Measurements from ENCODE around the gene SLC29A2.

Gene SLC29A2

DNA sequence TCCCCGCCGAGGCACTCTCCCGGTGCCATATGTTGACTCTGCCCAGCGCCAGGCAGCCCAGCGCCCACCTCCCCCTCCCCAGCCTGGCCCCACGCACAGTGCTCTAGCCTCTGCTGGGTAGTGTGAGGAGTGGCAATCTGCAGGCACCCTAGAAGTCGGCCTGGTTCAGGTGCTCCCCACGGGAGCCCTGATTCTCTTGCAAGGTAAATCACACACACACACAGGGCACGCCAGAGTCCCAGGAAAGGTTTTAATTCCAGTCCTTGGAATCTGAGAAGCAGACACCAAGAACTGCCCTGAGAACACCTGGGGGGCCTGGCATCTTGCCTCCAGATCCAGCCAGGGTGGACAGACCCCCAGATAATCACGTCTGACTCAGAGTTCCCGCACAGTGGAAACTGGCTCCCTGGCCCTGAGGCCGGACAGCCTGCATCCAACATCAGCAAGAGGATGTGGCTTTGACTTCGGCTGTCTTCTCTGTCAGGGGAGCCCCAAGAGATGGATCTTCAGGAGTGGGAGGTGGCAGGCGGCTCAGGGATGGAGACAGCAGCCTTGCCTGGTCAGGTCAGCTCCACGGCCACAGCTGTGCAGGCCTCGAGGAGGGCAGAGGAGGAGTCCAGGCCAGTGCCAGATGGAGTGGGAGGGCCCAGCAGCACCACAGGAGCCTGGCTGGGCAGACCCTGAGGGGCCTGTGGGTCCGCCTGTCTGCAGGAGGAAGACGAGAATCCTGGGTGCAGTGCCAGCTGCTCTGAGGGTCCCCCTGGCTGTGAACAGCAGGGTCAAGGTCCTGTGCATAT lies 34.3 kb downstream of the SLC29A2 start:
- in situ Hi-C loops (cut with HindIII; ENCODE audit: low sequenced_read_pairs), result no loop called here
- peak; percentile 82 for DNase-seq (ENCODE audit: low read depth, low spot score)
- H3K4me3 ChIP-seq (ENCODE audit: low read depth, low read length), result no peak overlapping the region
- TF ChIP-seq, protein P1, sequence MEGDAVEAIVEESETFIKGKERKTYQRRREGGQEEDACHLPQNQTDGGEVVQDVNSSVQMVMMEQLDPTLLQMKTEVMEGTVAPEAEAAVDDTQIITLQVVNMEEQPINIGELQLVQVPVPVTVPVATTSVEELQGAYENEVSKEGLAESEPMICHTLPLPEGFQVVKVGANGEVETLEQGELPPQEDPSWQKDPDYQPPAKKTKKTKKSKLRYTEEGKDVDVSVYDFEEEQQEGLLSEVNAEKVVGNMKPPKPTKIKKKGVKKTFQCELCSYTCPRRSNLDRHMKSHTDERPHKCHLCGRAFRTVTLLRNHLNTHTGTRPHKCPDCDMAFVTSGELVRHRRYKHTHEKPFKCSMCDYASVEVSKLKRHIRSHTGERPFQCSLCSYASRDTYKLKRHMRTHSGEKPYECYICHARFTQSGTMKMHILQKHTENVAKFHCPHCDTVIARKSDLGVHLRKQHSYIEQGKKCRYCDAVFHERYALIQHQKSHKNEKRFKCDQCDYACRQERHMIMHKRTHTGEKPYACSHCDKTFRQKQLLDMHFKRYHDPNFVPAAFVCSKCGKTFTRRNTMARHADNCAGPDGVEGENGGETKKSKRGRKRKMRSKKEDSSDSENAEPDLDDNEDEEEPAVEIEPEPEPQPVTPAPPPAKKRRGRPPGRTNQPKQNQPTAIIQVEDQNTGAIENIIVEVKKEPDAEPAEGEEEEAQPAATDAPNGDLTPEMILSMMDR (IDR thresholded peaks at IDR 0.05; ENCODE audit: low read depth, low read length), result no peak

DNA sequence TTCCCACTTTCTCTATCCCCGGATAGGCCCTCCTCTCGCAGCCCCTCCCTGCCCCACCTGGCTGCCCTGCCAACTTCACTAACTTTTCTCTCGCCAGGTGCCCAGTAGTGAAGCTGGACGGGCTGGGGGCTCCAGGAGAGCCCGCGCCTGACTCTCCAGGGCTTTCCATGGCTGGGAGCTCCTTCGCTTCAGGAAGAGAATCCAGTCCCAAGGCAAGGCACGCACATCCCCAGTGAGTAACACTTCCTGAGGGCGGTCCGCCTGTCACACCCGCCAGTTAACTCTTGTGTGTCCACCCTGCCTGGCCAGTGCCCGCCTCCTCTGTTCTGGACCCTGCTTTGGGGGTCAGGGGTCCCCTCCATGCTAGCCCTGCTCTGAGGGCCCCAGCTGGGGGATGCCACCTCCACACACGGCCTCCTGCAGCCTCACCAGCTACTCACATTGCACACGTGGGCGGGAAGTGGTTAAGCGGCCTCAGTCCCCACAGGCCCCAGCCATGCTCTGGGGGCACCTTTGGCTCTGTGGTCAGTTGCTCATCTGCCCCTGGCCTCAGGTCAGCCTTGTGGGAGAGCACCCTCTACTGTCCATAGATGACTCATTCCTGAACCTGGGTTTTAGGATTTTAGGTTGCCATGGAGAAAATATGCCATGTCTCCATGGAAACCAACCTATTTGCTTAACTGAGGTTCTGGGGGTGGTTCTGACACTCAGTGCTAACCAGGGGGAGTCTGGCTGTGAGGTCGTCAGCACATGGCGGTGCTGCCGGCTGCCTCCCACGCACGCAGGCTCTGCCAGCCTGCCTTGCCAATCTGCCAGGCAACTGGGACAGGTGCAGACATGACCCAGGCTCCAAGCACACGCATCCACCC lies 35.1 kb downstream of the SLC29A2 start, which contains the start of gene RIN1:
Gene RIN1 (minus strand): TSS at position 201 of the 869 bp plus-strand sequence. CDS start 32 bp downstream, at position 169.
- in situ Hi-C loops (cut with HindIII; ENCODE audit: low sequenced_read_pairs), result no loop called here
- TF ChIP-seq, protein P1 (IDR thresholded peaks at IDR 0.05; ENCODE audit: low read depth, low read length), result peak; percentile 21
- peak; percentile 99 for DNase-seq (ENCODE audit: low read depth, low spot score)
- H3K4me3 ChIP-seq (ENCODE audit: low read depth, low read length), result peak within 1 kb of the TSS; percentile 81

DNA sequence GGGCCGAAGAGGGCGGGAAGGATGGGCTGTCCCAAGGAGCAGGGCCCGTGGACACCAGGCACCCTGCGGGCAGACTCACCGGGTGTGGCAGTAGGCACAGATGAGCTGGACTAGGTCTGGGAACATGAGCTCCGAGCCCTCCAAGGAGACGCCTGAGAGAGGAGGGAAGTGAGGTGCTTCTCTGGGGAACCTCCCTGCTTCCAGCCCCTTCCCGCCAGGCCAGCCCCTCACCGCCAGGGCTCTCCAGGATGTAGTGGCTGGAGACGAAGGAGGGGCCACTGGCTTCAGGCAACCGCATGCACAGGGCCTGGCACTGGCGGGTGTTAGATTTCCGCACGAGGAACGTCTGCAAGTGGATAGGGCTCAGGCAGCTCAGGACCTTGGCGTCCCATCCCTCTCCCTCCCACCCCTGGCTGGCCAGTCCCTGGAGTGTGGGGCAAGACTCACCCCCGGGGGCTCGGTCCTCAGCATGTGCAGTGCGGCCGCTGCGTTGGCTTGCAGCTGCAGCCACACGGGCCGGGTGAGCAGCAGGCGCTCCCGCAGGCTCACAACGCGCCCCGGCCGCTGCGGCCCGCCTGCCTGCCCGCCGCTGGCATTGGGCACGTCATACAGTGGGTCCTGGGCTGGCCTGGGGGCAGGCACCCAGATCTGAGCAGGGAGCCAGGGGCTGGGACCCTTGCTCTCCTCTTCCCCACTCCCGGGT lies 35.9 kb downstream of the SLC29A2 start:
- in situ Hi-C loops (cut with HindIII; ENCODE audit: low sequenced_read_pairs), result no loop called here
- H3K4me3 ChIP-seq (ENCODE audit: low read depth, low read length), result peak overlapping the region; percentile 81
- TF ChIP-seq, protein P1 (IDR thresholded peaks at IDR 0.05; ENCODE audit: low read depth, low read length), result no peak

DNA sequence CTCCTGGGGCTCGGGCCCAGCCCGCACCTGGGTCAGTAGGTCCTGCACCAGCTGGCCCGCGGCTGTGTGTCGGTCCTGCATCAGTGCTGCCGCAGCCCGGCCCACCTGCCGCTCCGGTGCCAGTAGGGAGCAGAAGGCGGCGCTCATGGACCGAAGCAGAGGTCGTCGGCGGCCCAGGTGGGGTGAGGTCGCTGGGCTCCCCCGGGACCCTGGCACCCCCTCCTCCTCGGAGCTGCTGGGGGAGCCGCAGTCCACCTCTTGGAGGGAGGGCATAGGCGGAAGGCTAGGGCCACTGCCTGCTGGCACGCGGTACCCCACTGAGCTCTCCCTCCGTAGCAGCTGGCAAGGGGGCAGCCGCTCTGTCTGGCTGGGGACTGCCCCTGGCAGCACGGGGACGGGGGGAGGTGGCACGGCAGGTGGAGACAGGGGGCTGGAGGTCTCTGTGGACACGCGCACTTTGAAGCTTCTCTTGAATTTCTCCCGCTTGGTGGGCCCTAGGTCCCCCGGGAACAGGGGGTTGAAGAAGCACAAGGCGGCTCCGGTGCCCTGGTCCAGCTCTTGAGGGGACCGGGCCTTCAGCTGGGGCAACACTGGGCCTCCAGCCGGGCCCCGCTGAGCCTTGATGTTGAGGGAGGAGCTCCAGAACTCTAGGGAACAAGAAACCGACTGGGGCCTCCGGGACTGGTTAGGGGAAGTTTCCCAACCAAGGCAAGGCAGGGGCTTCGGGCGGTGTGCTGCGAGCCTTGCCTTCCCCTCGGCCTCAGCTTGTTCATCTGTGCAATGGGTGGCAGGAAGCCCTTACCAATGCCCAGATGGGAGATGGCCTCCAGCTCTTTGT lies 36.7 kb downstream of the SLC29A2 start:
- in situ Hi-C loops (cut with HindIII; ENCODE audit: low sequenced_read_pairs), result no loop called here
- peak overlapping the region; percentile 81 for H3K4me3 ChIP-seq (ENCODE audit: low read depth, low read length)
- TF ChIP-seq, protein P1 (IDR thresholded peaks at IDR 0.05; ENCODE audit: low read depth, low read length), result no peak
- no peak for DNase-seq (ENCODE audit: low read depth, low spot score)

More for the DNA sequence above, 35.9 kb downstream of the SLC29A2 start:
- DNase-seq (ENCODE audit: low read depth, low spot score), result peak; percentile 74

DNA sequence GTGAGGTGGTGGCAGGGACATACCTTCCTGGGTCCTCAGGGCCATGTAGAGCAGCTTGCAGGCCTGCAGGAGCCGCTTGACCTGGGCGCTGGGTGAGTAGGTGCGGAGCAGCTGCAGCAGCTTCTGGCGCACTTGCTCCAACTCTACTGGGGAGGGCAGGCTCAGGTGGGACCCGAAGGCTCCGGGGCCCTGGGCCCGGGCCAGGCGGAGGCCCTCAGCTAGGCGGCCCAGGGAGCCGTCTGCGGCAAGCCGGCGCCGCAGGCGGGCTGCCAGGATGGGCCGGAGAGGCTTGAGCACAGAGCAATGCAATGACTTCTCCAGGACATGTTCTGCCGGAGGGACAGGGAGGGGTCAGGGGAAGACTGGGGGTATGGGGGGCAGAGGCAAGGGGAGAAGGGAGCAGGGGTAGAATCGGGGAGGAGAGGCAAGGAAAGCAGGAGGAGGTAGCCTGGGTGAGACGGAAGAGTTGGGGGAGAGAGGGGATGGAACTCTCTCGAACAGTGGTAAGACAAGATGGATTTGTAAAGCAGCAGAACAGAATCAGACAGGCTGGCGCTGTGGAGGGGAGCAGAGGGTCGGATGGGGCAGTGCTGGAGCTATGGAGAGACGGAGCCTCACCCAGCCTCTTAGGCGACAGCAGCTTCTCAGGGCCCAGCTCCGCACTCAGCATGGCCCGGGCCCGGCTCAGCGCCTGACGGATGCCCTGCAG lies 37.5 kb downstream of the SLC29A2 start:
- in situ Hi-C loops (cut with HindIII; ENCODE audit: low sequenced_read_pairs), result no loop called here
- TF ChIP-seq, protein P1 (IDR thresholded peaks at IDR 0.05; ENCODE audit: low read depth, low read length), result no peak
- H3K4me3 ChIP-seq (ENCODE audit: low read depth, low read length), result peak overlapping the region; percentile 81
- DNase-seq (ENCODE audit: low read depth, low spot score), result no peak
